HL-60 (cell line): ENCODE measurements around the gene PRKD2.

Source experiments
- DNase-seq, 2 experiments: peaks; one replicate each; pipeline ENCODE4 v3.0.0-alpha.2; 2010 to 2020; ENCODE audit warnings: low read depth in 1 of 2, low spot score in 1 of 2
- H3K27ac ChIP-seq: fragments of 250-450 bp; sonication (Bioruptor Pico); replicated peaks from 2 replicates; pipeline ENCODE4 v1.5.1; 2020; ENCODE audit warnings: mild to moderate bottlenecking, moderate library complexity
- H3K27me3 ChIP-seq: fragments of 250-450 bp; sonication (Bioruptor Pico); 2 replicates; pipeline ENCODE4 v1.5.1; 2021; ENCODE audit warnings: mild to moderate bottlenecking, moderate library complexity; ENCODE audit not compliant: insufficient read depth, poor library complexity, severe bottlenecking
- H3K4me3 ChIP-seq: replicated peaks from 2 replicates; pipeline ENCODE4 v1.5.1; 2011; ENCODE audit warnings: mild to moderate bottlenecking, control low read depth, low read length; ENCODE audit not compliant: insufficient read depth
- CTCF ChIP-seq: IDR thresholded peaks from one replicate; pipeline ENCODE4 v1.5.1; 2011; ENCODE audit warnings: low read length, control low read depth, inconsistent platforms; ENCODE audit not compliant: insufficient read depth
- GABPA ChIP-seq: IDR thresholded peaks from 2 replicates; pipeline ENCODE4 v1.6.1; 2012; ENCODE audit warnings: low read depth
- POLR2AphosphoS5 ChIP-seq: IDR thresholded peaks from 2 replicates; pipeline ENCODE4 v1.6.1; 2012; ENCODE audit warnings: low read depth
- REST ChIP-seq: IDR thresholded peaks from 2 replicates; pipeline ENCODE4 v1.6.1; 2012; ENCODE audit warnings: low read depth; ENCODE audit not compliant: insufficient replicate concordance
- SPI1 ChIP-seq: IDR thresholded peaks from 2 replicates; pipeline ENCODE4 v1.6.1; 2012; ENCODE audit warnings: low read depth, mild to moderate bottlenecking, borderline replicate concordance

The PRKD2 gene

DNA sequence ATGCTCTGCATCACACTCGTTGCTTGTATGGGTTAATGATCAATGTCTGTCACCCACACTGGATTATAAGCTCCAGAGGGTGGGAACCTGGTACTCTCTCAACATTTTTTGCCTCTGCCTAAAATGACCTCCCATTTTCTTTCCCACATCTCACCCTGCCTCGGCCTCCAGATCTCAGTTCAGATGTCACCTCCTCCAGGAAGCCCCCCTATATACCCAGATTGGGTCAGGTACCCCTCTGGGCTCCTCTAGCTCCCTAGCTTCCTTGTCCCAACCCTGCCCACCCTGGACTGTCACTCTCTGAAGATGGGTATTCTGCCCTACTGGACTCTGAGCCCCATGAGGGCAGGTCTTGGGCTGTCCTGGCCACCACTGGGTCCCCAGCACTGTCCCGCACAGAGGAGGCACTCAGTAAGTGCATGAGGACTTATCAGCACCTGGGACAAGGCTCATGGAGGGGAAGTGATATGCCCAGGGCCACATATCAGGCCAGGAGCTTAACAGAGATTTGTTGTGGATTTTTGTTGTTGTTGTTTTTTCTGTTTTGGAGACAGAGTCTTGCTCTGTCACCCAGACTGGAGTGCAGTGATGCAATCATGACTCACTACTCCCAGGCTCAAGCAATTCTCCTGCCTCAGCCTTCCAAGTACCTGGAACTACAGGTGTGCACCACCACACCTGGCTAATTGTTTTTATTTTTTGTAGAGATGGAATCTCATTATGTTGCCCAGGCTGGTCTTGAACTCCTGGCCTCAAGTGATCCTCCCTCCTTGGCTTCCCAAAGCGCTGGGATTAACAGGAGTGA is 23.8 kb downstream of the PRKD2 start:
- H3K27me3 ChIP-seq: no peaks in the 10 kb centered on the region
- H3K27ac ChIP-seq: no peak overlapping the region
- no peak overlapping the region for H3K4me3 ChIP-seq
- peak; percentile 84 for TF ChIP-seq REST
- no peak for TF ChIP-seq GABPA
- no peak for TF ChIP-seq CTCF
- no peak for TF ChIP-seq POLR2AphosphoS5
- TF ChIP-seq SPI1: no peak
- no peak for DNase-seq

DNA sequence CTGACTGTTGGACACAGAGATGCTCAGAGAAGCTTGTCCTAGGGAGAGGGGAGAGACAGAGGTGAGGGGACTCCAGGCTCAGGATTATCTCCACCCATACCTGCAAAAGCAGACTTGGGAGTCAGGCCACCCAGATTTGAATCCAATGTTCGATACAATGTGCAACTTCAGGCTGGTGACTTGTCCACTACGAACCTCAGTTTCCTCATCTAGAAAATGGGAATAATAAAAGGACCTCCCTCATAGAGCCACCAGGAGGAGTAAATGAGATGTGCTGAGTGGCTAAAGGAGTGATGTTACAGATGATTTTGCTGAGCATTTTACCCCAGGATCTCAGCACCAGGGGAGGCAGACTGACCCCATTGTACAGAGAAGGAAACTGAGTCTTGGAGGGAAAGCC is 25.0 kb downstream of the PRKD2 start:
- Histone ChIP-seq H3K27me3 (no peaks in the 10 kb centered on the region), H3K27ac (no peak overlapping the region), H3K4me3 (no peak overlapping the region)
- DNase-seq: no peak
- no peak for TF ChIP-seq CTCF

GRCh38 chr19:46691104-46691503 is 25.8 kb downstream of the PRKD2 start:
- DNase-seq: no peak

More at GRCh38 chr19:46691104-46691503, 25.8 kb downstream of the PRKD2 start:
- H3K27me3 ChIP-seq: no peaks in the 10 kb centered on the region
- H3K4me3 ChIP-seq: no peak overlapping the region
- no peak for TF ChIP-seq REST
- TF ChIP-seq POLR2AphosphoS5: no peak
- no peak for TF ChIP-seq SPI1
- TF ChIP-seq CTCF: no peak
- no peak overlapping the region for H3K27ac ChIP-seq
